ENCODE results near the gene CYP2R1. TPM values are rescaled to one million over a fixed set of nuclear protein-coding genes. Genes with fewer than 3 reads are reported as not detected.
A peak's percentile ranks its signal among the peaks of the same experiment; 100 is the strongest.

The CYP2R1 gene
- total RNA-seq, 4 donors from 2014 or later: 26.1 to 54.2 (median 44.6) TPM

- H3K9me3 ChIP-seq: no peaks in the 10 kb centered on the region
- intact Hi-C loops (cut with DNase I; ENCODE audit: low total_unique reads) (loop anchor here (5.0 kb wide), 1 partner anchor 373 kb away; the partner anchor contains the start of gene PSMA1), in situ Hi-C loops (cut with MboI; ENCODE audit: low pct_ligation_motif_present in 1 of 4, low pct_unique_long_range_greater_than_20kb in 1 of 4, low sequenced_read_pairs in 3 of 4) (loop anchor here (5.0 to 25.0 kb wide), 6 partner anchors 250 to 383 kb away; partner anchors contain the start of genes PDE3B (in 3 of the 4) and PSMA1 (in 3 of the 4))
- H3K27me3 ChIP-seq: no peaks in the 10 kb centered on the region
- TF ChIP-seq POLR2AphosphoS5 (IDR thresholded peaks at IDR 0.05) (no peak), POLR2A (IDR thresholded peaks at IDR 0.05) (no peak)
- 67 to 70% methylated on average over 3 to 5 of the region's 5 CpGs for WGBS, 2 donors (ENCODE audit: low coverage in 1 of 2)
- H3K36me3 ChIP-seq: no peaks in the 10 kb centered on the region
- DNase-seq: peak; percentile 38
- H3K27ac ChIP-seq: no peak overlapping the region
- no peak overlapping the region for H3K4me3 ChIP-seq
- peaks cover 0 to 18% (median 7%) of the 10 kb centered on the region in 4 donors for H3K4me1 ChIP-seq
Observed at GRCh38 chr11:14894657-14895598, 2.9 kb upstream of the CYP2R1 start.

GRCh38 chr11:14892577-14892976 is 546 bp upstream of the CYP2R1 start:
- H3K9me3 ChIP-seq: no peaks in the 10 kb centered on the region
- intact Hi-C loops (cut with DNase I; ENCODE audit: low total_unique reads): loop anchor here (5.0 kb wide), 1 partner anchor 370 kb away; the partner anchor contains the start of gene PSMA1
- peak overlapping the region in 3 of 4 donors; percentile 55 to 78 (median 65) for H3K4me3 ChIP-seq
- no peaks in the 10 kb centered on the region for H3K36me3 ChIP-seq
- H3K27me3 ChIP-seq: no peaks in the 10 kb centered on the region
- in situ Hi-C loops (cut with MboI; ENCODE audit: low pct_ligation_motif_present in 1 of 4, low pct_unique_long_range_greater_than_20kb in 1 of 4, low sequenced_read_pairs in 3 of 4): loop anchor here (5.0 to 25.0 kb wide), 6 partner anchors 248 to 380 kb away; partner anchors contain the start of genes PDE3B (in 3 of the 4) and PSMA1 (in 3 of the 4)
- peak overlapping the region; percentile 92 to 98 (median 95) for H3K27ac ChIP-seq
- no peak for TF ChIP-seq EP300 (IDR thresholded peaks at IDR 0.05; ENCODE audit: low read depth)
- TF ChIP-seq CTCF (IDR thresholded peaks at IDR 0.05): no peak
- no peak for TF ChIP-seq POLR2A (IDR thresholded peaks at IDR 0.05)
- no peak for TF ChIP-seq POLR2AphosphoS5 (IDR thresholded peaks at IDR 0.05)
- DNase-seq: no peak
- WGBS, 2 donors (ENCODE audit: low coverage in 1 of 2): 80 to 89% methylated on average over 2 of the region's 2 CpGs
- peaks cover 0 to 36% (median 7%) of the 10 kb centered on the region in 4 donors for H3K4me1 ChIP-seq

- no peaks in the 10 kb centered on the region for H3K36me3 ChIP-seq
- H3K4me1 ChIP-seq: peaks cover 4 to 46% (median 16%) of the 10 kb centered on the region in 4 donors
- TF ChIP-seq CTCF (IDR thresholded peaks at IDR 0.05) (peak in 2 of 5 experiments; percentile 15 to 35), POLR2A (IDR thresholded peaks at IDR 0.05) (no peak), EP300 (IDR thresholded peaks at IDR 0.05; ENCODE audit: low read depth) (no peak), POLR2AphosphoS5 (IDR thresholded peaks at IDR 0.05) (peak; percentile 93 to 95 (median 94))
- peak; percentile 94 for DNase-seq
- H3K9me3 ChIP-seq: no peaks in the 10 kb centered on the region
- H3K27me3 ChIP-seq: no peaks in the 10 kb centered on the region
- peak overlapping the region; percentile 55 to 78 (median 64) for H3K4me3 ChIP-seq
- in situ Hi-C loops (cut with MboI; ENCODE audit: low pct_ligation_motif_present in 1 of 4, low pct_unique_long_range_greater_than_20kb in 1 of 4, low sequenced_read_pairs in 3 of 4) (loop anchor here (5.0 to 25.0 kb wide), 6 partner anchors 247 to 379 kb away; partner anchors contain the start of genes PDE3B (in 3 of the 4) and PSMA1 (in 3 of the 4)), intact Hi-C loops (cut with DNase I; ENCODE audit: low total_unique reads) (loop anchor here (5.0 kb wide), 1 partner anchor 369 kb away; the partner anchor contains the start of gene PSMA1)
- peak overlapping the region; percentile 92 to 98 (median 95) for H3K27ac ChIP-seq
- WGBS, 2 donors (ENCODE audit: low coverage in 1 of 2): 0 to 1% methylated on average over 11 to 49 of the region's 67 CpGs
Observed at GRCh38 chr11:14891143-14892035, 642 bp downstream of the CYP2R1 start.

- Histone ChIP-seq H3K4me3 (no peak overlapping the region), H3K27ac (peak overlapping the region; percentile 24 to 45 (median 36)), H3K27me3 (no peaks in the 10 kb centered on the region), H3K36me3 (no peaks in the 10 kb centered on the region), H3K9me3 (no peaks in the 10 kb centered on the region), H3K4me1 (peaks cover 4 to 56% (median 17%) of the 10 kb centered on the region in 4 donors)
- in situ Hi-C loops (cut with MboI; ENCODE audit: low pct_ligation_motif_present in 1 of 4, low pct_unique_long_range_greater_than_20kb in 1 of 4, low sequenced_read_pairs in 3 of 4) (loop anchor here in 2 of 4 donors (25.0 kb wide), 2 partner anchors 249 to 374 kb away; partner anchors contain the start of genes PDE3B (in 1 of the 2) and PSMA1 (in 1 of the 2)), intact Hi-C loops (cut with DNase I; ENCODE audit: low total_unique reads) (no loop called here)
- no peak for DNase-seq
- no peak for TF ChIP-seq POLR2A (IDR thresholded peaks at IDR 0.05)
- peak in 1 of 3 donors; percentile 38 for TF ChIP-seq POLR2AphosphoS5 (IDR thresholded peaks at IDR 0.05)
- TF ChIP-seq EP300 (IDR thresholded peaks at IDR 0.05; ENCODE audit: low read depth): no peak
- no peak for TF ChIP-seq CTCF (IDR thresholded peaks at IDR 0.05)
- WGBS, 2 donors (ENCODE audit: low coverage in 1 of 2): 45 to 63% methylated on average over 1 of the region's 1 CpG
Observed at GRCh38 chr11:14886513-14886912, 5.5 kb downstream of the CYP2R1 start.

All from transverse colon (tissue), 4 donors.